GM12864 (cell line): ENCODE results near the gene ELAVL4.

ENCODE experiments used
- DNase-seq: peaks from one replicate; pipeline ENCODE4 v3.0.0-alpha.2; 2011; ENCODE audit warnings: low read depth
- H3K4me3 ChIP-seq: 2 replicates; pipeline ENCODE4 v1.5.1; 2011; ENCODE audit warnings: mild to moderate bottlenecking, low read depth, low read length, control low read depth
- TF ChIP-seq, protein P1 (sequence below): IDR thresholded peaks from 2 replicates; pipeline ENCODE4 v1.5.1; 2011; ENCODE audit warnings: low read depth, mild to moderate bottlenecking, moderate library complexity, low read length, control low read depth, inconsistent platforms; ENCODE audit errors: missing control alignments

The ELAVL4 gene

DNA sequence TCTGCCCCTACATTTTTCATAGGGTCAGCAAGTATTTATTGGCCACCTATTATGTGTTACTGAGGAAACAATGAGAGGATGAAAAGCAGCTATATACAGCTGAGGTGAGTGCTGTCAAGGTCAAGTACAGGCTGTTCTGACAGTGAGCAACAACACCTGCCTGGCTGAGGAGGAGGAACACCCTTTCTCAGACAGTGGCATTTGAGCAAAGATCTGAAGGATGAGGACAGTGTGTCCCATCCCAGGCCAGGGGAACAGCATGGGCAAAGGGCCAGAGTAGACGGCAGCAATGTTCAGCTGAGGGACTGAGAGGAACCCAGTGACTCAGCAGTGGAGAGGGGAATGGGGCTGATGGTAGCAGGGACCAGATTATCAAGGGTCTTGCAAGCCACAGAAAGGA, 101.0 kb downstream of the ELAVL4 start:
- TF ChIP-seq, protein P1, sequence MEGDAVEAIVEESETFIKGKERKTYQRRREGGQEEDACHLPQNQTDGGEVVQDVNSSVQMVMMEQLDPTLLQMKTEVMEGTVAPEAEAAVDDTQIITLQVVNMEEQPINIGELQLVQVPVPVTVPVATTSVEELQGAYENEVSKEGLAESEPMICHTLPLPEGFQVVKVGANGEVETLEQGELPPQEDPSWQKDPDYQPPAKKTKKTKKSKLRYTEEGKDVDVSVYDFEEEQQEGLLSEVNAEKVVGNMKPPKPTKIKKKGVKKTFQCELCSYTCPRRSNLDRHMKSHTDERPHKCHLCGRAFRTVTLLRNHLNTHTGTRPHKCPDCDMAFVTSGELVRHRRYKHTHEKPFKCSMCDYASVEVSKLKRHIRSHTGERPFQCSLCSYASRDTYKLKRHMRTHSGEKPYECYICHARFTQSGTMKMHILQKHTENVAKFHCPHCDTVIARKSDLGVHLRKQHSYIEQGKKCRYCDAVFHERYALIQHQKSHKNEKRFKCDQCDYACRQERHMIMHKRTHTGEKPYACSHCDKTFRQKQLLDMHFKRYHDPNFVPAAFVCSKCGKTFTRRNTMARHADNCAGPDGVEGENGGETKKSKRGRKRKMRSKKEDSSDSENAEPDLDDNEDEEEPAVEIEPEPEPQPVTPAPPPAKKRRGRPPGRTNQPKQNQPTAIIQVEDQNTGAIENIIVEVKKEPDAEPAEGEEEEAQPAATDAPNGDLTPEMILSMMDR, result no peak
- no peak overlapping the region for H3K4me3 ChIP-seq
- no peak for DNase-seq

DNA sequence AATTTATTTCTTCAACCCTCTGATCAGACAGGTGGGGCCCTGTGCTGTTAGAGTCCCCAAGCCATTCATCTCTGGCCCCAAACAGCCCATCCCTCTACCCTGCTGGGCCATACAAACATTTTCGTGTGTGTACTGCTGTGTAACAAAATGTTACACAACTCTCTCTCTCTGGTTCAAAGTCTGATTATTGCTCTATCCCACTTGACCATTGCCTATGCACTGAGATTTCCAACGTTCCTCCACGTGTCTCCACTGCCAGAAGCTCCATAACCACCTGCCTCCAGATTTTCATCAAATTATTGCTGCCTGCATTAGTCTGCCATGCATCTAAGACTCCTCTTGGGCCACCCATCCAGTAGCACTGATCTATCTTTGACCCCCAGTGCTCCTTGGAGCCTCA, 104.8 kb downstream of the ELAVL4 start:
- H3K4me3 ChIP-seq, result no peak overlapping the region
- DNase-seq, result no peak
- TF ChIP-seq, protein P1, result no peak

DNA sequence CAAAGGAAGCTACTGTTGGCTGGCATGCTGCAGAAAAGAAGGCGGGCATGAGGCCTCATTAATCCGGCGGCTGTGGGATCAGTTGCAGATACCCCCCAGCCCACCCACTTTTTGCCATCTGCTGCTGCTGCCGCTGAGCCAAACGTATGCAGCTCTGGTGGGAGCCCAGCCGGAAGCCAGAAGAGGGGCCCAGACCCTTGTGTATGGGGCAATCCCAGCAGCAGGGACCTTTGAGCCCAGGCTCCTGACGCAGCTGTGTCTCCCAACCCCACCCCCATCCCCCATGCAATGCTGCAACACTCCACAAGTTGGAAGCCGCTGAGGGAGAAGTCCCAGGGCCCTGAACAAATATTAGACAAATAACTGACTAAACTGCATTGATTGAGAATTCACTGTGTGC, 106.0 kb downstream of the ELAVL4 start:
- DNase-seq, result no peak
- TF ChIP-seq, protein P1, result no peak

DNA sequence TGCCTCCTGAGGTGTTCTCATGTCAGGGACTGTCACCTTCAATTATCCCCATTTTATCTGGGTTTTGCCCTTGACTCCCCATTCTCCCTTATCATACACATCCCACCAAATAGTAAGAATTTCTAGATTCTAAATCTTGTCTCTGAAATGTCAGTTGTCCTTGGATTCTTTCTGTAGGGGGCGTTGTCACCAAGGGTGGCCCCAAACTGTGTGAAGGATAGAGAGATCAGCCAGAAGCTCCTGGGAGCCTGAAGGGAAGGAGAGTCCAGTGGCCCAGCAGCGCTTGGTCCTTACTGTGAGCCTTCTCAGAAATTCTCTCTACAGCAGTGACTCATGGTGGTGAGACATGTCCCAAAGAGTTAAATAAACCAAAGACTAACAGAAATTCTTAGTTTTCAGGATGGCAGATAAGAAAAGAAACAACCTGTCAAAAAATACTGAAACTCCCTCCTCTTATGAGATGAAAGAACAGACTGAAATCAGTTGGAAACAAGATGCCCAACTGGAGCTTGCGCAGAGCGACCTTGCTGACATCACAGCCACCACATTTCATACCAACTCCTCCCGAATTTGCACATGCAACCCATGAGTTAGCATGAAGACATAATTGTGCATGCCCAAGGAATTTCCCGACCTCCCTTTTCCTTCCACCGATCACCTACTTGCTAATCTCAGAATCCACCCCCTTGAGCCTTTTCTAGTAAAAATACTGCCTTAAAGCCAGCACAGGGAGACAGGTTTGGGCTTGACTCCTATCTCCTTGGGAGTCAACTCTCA, 109.8 kb downstream of the ELAVL4 start:
- TF ChIP-seq, protein P1, result no peak
- DNase-seq, result no peak
- H3K4me3 ChIP-seq, result no peak overlapping the region

More for the DNA sequence above, 106.0 kb downstream of the ELAVL4 start:
- no peak overlapping the region for H3K4me3 ChIP-seq

DNA sequence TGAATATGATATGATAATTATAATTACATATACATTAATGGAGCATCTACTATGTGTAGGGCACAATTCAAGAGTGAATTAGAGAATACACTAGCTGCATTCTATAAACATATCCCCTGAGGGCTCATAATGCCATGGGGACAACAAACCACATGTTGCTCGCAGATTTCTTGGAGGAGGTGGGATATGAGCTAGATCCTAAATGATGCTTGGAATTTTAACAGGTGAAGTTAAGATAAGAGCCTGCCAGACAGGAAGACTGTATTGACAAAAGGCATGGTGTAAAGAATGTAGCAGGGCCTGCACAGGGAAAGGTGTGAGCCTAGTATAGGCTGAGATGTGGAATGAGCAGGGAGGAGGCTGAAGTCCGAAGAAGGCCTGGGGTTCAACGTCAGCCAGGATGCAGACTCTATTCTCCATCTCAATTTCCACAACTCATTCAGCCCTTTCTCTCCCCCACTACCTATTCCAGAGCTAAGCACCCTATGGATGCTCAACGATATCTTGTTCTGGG, 120.2 kb downstream of the ELAVL4 start:
- DNase-seq, result no peak
- TF ChIP-seq, protein P1, result no peak
- H3K4me3 ChIP-seq, result no peak overlapping the region

DNA sequence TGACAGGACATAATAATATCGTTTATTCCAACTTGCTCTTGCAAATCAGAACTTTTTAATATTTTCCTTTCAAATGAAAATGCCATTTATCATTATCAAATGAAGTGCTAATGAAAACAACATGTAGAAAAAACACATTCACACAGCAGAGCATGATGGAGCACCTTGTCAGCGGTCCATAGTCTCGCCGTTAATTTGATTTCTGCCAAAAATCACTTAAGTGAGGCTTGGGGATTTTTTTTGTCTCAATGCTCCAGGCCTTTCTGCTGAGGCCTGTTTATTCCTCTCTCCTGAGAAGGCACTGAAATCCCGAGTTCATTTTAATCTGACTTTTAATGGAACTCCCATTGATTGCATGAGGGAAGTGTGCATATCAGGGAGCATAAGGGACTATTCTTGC, 122.5 kb downstream of the ELAVL4 start:
- no peak overlapping the region for H3K4me3 ChIP-seq
- TF ChIP-seq, protein P1, result no peak
- no peak for DNase-seq

DNA sequence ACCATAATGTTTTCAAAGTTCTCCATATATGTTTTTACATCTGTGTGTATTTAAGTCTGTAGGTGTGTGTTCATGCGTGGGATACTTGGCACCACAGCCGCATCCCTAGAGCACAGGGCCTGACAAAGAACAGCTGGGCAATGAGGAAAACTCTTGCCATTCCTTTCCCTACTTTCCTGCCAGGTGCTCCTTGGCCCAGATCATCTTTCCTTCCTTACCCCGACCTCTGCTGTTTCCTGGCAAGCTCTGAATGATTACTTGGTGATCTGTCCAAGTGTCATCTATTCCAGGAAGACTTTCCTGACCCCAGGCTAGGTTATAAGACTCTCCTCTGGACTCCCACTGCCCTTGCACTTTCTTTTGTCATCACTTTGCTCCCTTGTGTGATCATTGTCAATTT, 123.6 kb downstream of the ELAVL4 start:
- DNase-seq, result no peak
- TF ChIP-seq, protein P1, result no peak

More for the DNA sequence above, 123.6 kb downstream of the ELAVL4 start:
- no peak overlapping the region for H3K4me3 ChIP-seq
